HG02943 (cell line): Measurements from ENCODE around the gene ELANE.

Experiments used
- ATAC-seq: cut with Tn5 transposase; IDR thresholded peaks from one replicate; pipeline ENCODE4 v1.9.1; 2021; ENCODE audit warnings: mild to moderate bottlenecking, low read depth, moderate library complexity; ENCODE audit not compliant: unreplicated experiment

The ELANE gene

DNA sequence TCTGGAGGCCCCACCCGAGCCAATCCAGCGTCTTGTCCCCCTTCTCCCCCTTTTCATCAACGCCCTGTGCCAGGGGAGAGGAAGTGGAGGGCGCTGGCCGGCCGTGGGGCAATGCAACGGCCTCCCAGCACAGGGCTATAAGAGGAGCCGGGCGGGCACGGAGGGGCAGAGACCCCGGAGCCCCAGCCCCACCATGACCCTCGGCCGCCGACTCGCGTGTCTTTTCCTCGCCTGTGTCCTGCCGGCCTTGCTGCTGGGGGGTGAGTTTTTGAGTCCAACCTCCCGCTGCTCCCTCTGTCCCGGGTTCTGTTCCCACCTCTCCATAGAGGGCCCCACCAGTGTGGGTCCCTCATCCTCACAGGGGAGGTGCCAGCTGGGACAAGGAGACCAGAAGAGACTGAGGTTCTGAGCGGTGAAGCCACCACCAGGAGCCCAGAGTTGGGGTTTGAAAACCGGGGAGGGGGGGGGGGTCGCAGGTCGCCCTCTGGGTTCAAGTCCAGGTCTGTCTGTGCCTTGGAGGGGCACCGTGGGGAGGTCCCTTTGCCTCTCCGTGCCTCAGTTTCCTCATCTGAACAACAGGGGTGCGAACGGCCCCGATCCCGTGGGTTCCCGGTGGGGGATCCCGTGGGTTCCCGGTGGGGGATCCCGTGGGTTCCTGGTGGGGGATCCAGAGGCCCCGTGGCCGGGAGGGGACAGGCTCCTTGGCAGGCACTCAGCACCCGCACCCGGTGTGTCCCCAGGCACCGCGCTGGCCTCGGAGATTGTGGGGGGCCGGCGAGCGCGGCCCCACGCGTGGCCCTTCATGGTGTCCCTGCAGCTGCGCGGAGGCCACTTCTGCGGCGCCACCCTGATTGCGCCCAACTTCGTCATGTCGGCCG is at the start of gene ELANE:
TSS of gene ELANE (plus strand) at position 168 of the 878 bp plus-strand sequence. CDS start at position 194, 26 bp downstream.
- no peak for ATAC-seq

DNA sequence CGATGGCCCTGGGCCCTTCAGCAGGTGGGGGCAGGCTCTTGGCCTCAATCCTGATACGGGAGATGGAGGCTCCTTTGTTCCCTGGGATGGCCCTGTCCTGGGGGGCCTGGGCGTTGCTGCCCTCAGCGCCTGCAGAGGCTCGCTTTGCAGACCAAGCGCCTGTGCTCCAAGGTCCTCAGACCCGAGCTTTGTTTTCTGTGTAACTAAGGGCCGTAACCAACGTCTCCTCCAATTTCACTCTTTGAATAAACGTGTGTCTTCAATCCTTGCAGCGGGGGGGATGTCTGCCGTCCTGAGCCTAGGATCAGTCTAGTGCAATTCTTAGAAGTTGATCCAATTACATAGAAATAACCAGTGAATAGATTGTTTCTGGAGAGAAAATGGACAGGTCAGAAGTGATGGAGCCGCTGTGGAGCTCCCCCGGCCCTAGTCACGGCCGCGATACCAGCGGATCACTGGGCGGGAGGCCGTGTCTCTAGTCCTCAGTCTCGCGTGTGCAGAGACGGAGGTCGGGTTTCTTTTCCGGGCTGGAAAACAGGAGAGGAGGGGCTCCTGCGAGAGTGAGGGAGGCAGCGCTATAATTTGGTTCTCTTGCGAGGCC is 49.5 kb upstream of the ELANE start:
- ATAC-seq = no peak

DNA sequence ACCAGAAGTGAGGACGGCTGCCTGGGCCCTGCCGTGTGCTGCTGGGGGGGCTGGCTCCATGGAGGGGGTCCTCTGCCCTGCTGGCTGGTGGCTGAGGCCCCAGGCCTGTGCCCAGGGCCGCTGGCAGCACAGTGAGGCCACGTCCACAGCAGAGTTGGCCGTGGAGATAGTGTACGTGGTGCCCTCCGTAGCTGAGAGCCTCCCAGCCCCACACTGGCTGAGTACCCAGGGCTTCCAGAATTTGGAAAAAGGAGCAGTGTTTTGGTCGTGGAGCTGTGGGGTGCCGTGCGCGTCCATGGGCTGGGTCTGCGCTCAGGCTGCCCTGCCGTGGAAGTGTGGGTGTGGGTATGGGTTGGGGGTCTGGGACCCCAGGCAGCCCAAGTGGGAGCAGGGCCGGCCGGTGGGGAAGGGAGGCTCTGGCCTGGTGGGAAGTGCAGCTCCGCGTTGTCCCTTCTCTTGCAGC is 49.0 kb upstream of the ELANE start:
- no peak for ATAC-seq

DNA sequence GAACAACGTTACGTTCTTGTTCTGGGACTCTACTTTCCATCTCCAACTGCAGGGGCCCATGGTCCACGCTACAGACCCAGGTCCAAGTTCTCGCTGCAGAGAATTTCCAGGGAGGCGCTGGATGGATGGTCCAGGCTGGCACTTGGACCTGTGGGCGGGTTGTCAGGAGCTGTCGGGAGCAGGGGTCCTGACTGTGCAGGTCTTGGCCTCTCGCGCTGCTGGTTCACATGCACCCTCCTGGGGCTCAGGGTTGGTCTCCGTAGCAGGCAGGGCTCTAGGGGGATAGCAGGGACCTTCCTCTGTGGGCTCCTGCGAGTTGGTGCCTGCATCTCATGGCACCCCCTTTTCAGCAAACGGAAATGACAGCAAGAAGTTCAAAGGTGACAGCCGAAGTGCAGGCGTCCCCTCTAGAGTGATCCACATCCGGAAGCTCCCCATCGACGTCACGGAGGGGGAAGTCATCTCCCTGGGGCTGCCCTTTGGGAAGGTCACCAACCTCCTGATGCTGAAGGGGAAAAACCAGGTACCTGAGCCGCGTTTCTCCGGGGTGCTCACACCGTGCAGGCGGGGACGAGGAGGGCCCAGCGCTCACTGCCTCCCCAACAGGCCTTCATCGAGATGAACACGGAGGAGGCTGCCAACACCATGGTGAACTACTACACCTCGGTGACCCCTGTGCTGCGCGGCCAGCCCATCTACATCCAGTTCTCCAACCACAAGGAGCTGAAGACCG is 48.3 kb upstream of the ELANE start:
- no peak for ATAC-seq

DNA sequence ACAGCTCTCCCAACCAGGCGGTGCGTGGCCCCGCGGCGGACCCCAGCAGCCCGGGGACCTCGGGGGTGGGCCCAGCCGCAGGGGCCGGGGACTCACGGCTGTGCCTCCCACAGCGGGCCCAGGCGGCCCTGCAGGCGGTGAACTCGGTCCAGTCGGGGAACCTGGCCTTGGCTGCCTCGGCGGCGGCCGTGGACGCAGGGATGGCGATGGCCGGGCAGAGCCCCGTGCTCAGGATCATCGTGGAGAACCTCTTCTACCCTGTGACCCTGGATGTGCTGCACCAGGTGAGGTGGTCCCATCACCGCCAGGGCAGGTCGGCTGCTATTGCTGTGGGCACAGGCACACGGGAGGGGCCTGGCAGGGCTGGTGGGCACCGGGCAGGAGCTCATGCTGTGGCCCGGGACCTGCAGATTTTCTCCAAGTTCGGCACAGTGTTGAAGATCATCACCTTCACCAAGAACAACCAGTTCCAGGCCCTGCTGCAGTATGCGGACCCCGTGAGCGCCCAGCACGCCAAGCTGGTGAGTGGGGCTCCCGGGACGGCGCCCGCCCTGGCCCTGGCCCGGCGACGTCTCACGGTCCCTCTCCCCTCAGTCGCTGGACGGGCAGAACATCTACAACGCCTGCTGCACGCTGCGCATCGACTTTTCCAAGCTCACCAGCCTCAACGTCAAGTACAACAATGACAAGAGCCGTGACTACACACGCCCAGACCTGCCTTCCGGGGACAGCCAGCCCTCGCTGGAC is 47.5 kb upstream of the ELANE start:
- ATAC-seq = no peak

DNA sequence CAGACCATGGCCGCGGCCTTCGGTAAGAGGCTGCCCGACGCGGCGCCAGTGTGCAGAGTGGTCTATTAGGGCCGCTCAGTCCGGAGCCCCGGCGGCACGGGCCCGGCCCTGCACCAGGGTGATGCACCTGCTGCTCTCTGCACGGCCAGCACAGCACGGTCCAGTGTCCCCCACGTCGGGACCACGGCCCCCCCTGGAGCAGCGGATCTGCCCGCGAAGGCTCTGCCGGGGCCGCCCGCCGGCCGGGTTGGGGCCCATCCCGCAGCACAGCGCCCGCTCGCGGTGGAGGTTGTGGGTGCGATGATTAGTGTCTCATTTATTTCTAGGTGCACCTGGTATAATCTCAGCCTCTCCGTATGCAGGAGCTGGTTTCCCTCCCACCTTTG is 46.9 kb upstream of the ELANE start:
- ATAC-seq = no peak

DNA sequence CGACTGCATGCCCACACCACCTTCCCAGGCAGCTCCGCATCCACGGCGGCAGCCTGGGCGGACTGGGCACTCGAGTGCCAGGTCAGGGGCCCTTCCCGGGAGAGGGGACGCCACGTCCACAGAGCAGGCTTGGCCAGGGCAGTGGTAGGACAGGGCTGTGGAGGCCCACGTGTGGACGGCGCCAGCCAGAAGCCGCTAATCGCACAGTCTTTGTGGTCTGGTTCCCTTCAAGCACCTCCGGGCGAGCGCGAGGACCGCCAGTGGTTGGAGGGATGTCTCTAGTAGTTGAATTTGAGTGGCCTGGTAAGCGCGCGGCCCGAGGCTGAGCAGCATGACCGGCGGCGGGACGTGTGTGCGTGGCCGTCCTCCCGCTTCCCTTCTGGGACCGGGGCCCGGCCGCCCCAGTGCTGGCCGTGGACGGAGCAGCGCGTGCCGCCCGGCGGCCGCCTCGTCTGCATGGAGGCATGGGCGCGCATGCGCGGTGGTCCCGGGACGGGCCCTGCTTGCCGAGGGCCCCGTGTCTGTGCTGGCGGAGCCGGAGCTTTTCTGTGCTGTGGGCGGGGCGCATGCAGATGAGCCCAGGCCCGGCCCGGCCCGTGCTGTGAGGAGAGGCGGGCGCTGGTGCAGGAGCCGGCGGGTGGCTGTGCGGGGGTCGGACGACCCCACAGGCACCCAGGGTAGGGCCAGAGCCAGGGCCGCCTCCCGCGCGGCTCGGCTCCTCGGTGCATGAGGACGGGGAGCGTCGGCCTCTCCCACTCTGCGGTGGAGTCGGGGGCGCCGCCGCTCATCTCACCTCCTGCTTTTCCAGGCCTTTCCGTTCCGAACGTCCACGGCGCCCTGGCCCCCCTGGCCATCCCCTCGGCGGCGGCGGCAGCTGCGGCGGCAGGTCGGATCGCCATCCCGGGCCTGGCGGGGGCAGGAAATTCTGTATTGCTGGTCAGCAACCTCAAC is 46.2 kb upstream of the ELANE start:
- no peak for ATAC-seq

DNA sequence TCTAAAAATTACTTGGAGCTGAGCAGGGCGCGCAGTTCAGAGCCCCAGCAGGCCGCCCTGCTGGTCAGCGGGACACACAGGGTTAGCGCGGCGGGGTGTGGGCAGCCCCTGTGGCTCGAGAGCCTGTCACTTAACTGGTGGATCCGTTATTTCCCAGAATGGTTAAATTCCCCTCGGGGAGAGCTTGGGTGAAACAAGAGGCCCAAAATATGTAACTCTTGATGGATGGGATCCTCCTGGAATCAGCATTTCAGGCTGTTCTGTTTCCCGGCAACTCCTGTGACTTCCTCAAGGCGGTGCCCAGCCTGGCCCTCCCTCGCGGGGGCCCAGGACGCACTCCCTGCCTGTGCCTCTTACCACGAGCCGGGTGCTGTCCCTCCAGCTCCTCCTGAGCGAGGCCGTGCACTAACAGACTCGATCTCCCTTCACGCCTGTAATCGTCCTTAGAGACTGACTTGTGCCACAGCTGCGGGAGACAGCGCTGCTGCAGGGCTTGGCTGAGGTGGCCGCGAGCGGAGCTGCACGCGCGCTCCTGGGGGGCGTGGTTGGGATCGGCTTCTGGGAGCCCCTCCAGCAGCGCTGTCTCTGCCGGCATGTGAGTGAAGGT is 45.2 kb upstream of the ELANE start:
- no peak for ATAC-seq

DNA sequence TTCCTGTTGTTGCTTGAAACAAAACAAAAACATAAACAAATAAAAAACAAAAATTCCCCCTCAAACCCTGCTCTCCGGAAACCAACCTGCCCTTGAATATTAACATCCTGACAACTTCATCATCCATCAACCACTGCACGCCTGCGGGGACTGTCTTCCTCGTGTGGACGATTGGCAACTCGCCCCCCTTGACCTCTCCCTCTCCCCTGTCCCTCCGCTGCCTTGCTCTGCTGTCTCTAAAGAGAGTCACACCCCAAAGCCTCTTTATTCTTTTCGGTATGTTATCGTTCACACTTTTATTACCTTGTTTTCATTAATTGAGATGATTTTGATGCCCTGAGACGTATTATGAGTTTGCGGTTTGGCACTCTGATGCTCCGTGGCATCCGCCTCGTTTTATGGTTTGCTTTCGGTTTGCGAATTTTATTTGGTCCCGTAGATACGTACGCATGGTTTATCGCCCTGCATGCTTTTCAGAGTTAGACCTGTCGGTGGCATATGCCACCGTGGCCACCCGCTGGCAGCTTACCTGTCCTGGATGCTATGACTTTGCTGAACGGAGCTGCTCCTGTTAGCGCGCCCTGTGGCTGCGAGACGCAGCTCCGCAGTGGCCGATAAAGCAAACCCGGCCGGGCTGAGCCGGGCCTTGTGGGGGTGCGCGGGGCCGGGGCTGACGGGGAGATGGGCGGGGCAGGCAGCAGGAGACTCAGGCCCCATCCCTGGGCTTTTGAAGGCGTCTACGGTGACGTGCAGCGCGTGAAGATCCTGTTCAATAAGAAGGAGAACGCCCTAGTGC is 44.3 kb upstream of the ELANE start:
- ATAC-seq = no peak

DNA sequence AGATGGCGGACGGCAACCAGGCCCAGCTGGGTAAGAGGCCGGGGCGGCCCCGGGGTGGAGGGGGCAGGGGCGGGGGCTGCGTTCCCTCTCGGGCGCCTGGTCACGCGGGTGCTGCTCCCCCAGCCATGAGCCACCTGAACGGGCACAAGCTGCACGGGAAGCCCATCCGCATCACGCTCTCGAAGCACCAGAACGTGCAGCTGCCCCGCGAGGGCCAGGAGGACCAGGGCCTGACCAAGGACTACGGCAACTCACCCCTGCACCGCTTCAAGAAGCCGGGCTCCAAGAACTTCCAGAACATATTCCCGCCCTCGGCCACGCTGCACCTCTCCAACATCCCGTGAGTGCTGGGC is 43.7 kb upstream of the ELANE start:
- no peak for ATAC-seq

DNA sequence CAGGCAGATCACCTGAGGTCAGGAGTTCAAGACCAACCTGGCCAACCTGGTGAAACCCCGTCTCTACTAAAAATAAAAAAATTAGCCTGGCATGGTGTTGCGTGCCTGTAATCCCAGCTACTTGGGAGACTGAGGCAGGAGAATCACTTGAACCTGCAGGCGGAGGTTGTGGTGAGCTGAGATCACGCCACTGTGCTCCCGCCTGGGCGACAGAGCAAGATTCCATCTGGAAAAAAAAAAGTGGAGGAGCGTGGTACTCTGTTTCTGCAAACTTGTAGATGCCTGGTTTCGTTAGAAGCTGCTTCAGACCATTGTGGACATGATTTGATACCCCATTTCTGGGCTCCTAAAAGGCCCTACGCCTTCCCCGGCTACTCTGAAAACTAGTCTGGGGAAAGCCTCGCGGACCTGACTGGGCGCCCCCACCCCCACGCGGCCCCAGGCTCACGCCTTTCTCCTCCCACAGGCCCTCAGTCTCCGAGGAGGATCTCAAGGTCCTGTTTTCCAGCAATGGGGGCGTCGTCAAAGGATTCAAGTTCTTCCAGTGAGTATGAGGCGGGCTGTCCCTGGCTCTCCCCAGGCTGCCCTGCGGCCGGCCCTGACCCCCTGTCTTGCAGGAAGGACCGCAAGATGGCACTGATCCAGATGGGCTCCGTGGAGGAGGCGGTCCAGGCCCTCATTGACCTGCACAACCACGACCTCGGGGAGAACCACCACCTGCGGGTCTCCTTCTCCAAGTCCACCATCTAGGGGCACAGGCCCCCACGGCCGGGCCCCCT is 41.8 kb upstream of the ELANE start:
- ATAC-seq = no peak

DNA sequence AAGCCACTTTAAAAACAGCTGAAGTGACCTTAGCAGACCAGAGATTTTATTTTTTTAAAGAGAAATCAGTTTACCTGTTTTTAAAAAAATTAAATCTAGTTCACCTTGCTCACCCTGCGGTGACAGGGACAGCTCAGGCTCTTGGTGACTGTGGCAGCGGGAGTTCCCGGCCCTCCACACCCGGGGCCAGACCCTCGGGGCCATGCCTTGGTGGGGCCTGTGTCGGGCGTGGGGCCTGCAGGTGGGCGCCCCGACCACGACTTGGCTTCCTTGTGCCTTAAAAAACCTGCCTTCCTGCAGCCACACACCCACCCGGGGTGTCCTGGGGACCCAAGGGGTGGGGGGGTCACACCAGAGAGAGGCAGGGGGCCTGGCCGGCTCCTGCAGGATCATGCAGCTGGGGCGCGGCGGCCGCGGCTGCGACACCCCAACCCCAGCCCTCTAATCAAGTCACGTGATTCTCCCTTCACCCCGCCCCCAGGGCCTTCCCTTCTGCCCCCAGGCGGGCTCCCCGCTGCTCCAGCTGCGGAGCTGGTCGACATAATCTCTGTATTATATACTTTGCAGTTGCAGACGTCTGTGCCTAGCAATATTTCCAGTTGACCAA is 41.1 kb upstream of the ELANE start:
- no peak for ATAC-seq

DNA sequence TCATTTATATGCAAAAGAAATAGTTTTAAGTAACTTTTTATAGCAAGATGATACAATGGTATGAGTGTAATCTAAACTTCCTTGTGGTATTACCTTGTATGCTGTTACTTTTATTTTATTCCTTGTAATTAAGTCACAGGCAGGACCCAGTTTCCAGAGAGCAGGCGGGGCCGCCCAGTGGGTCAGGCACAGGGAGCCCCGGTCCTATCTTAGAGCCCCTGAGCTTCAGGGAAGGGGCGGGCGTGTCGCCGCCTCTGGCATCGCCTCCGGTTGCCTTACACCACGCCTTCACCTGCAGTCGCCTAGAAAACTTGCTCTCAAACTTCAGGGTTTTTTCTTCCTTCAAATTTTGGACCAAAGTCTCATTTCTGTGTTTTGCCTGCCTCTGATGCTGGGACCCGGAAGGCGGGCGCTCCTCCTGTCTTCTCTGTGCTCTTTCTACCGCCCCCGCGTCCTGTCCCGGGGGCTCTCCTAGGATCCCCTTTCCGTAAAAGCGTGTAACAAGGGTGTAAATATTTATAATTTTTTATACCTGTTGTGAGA is 40.5 kb upstream of the ELANE start:
- ATAC-seq = no peak

DNA sequence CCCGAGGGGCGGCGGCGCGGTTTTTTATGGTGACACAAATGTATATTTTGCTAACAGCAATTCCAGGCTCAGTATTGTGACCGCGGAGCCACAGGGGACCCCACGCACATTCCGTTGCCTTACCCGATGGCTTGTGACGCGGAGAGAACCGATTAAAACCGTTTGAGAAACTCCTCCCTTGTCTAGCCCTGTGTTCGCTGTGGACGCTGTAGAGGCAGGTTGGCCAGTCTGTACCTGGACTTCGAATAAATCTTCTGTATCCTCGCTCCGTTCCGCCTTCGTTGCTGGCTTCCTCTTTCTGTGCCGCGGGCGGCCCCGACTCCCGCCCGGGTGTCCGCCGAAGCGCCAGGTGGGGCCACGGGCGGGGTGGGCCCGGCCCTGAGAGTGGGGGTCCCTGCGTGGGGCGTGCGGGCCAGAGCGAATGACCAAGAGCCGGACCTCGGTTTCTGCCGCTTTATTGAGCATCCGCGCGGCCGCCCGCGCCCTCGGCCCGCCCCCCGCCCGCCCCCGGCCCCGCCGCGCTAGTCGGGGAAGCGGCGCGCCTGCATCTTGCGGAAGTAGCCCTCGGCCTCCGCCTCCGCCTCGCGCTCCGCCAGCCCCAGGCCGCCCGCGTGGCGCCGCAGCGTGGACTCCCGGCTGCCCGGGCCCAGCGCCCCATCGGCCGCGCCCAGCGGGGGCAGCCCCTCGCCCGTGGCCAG is 39.9 kb upstream of the ELANE start:
- no peak for ATAC-seq

DNA sequence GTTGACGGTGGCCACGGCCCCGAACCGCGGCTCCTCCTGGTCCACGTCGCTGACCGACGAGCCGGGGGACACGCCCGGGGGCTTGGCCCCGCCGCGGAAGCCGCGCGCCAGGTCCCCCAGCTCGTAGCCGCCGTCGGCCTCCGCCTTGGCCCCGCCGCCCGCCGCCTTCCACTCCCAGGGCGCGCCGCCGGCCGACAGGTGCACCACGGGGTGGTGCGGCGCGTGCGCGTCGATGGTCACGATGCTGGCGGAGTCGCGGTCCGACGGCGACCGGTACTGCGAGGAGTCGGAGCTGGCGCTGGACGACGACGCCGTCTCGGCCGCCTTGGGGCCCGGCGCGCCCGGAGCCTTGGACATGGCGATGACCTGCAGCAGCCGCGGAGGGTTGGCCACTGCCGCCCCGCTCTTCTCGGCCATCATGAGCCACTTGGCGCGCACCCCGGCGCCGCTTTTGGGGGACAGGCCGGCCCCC is 39.3 kb upstream of the ELANE start:
- ATAC-seq = no peak
